Measurements from ENCODE around the gene TLCD3B. TPM values are rescaled to one million over a fixed set of nuclear protein-coding genes. Genes with fewer than 3 reads are reported as not detected.
"Not testable (repeated sequence)": the region's sequence is repeated elsewhere in the genome, so short reads cannot be mapped to it uniquely, and the experiment has no call there.

The TLCD3B gene
- polyA plus RNA-seq, 1 donor from 2014 or later, result 18.9 TPM

DNA sequence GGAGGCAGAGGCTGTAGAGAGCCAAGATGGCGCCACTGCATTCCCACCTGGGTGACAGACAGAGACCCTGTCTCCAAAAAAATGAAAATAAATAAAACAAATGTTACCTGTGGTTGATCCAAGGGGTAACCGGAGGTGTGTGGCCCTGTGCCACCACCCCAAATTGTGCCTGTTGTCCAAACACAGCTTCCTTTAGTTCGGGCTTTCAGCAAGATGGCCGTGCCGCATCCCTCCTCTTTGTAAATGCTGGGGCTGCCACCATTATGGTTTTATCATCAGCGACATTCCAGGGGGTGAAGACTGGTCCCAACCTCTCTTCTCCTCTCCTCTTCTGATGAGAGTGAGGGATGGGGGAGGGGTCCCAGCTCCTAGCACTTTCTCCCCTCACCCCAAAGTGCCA is 8.2 kb downstream of the TLCD3B start, which contains the start of gene C16orf92:
TSS of gene C16orf92 (plus strand) at position 312 of the 400 bp plus-strand sequence. CDS start 143 bp downstream, outside the sequence.
- H3K4me2 ChIP-seq (ENCODE audit: low read length), result no peak within 1 kb of the TSS

DNA sequence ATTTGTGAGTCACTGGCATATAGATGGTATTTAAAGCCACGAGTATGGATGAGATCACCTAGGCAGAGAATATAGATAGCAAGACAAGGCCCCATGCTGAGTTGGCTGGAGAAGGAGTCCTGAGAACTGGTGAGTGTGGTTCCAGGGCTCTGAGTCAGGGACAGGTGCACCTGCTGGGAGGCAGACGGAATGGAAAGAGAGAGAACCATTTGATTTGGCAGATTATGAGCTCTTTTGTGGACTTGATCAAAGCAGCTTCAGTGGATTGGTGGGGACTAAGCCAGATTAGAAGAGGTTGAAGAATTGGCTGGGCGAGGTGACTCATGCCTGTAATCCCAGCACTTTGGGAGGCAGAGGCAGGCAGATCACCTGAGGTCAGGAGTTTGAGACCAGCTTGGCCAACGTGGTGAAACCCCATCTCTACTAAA is 12.3 kb downstream of the TLCD3B start:
- H3K27me3 ChIP-seq (ENCODE audit: insufficient read depth, low read depth, low read length), result no peaks in the 10 kb centered on the region
- no peaks in the 10 kb centered on the region for H3K79me2 ChIP-seq (replicated peaks; ENCODE audit: insufficient read depth, low read length)
- no peak overlapping the region for H3K27ac ChIP-seq (ENCODE audit: low read length)
- H4K20me1 ChIP-seq (ENCODE audit: insufficient read depth), result no peaks in the 10 kb centered on the region
- no peak overlapping the region for H3K9ac ChIP-seq (ENCODE audit: low read length)
- no peak overlapping the region for H3K4me3 ChIP-seq (ENCODE audit: low read length)
- H3K36me3 ChIP-seq (ENCODE audit: insufficient read depth, low read length), result no peaks in the 10 kb centered on the region
- no peaks in the 10 kb centered on the region for H3K9me3 ChIP-seq (ENCODE audit: low read length)
- no peak overlapping the region for H3K4me2 ChIP-seq (ENCODE audit: low read length)
- H3F3A ChIP-seq (ENCODE audit: insufficient read depth, low read length, poor library complexity, severe bottlenecking), result no peaks in the 10 kb centered on the region
- TF ChIP-seq EP300 (conservative IDR thresholded peaks at IDR 0.05; ENCODE audit: poor library complexity, severe bottlenecking) (no peak), TAF1 (IDR thresholded peaks at IDR 0.05; ENCODE audit: low read depth) (no peak), RAD21 (conservative IDR thresholded peaks at IDR 0.05) (no peak), MXI1 (conservative IDR thresholded peaks at IDR 0.05; ENCODE audit: poor library complexity, severe bottlenecking) (no peak), POLR2AphosphoS5 (IDR thresholded peaks at IDR 0.05) (no peak)
- TF ChIP-seq, protein P1, sequence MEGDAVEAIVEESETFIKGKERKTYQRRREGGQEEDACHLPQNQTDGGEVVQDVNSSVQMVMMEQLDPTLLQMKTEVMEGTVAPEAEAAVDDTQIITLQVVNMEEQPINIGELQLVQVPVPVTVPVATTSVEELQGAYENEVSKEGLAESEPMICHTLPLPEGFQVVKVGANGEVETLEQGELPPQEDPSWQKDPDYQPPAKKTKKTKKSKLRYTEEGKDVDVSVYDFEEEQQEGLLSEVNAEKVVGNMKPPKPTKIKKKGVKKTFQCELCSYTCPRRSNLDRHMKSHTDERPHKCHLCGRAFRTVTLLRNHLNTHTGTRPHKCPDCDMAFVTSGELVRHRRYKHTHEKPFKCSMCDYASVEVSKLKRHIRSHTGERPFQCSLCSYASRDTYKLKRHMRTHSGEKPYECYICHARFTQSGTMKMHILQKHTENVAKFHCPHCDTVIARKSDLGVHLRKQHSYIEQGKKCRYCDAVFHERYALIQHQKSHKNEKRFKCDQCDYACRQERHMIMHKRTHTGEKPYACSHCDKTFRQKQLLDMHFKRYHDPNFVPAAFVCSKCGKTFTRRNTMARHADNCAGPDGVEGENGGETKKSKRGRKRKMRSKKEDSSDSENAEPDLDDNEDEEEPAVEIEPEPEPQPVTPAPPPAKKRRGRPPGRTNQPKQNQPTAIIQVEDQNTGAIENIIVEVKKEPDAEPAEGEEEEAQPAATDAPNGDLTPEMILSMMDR (IDR thresholded peaks at IDR 0.05; ENCODE audit: poor library complexity, severe bottlenecking), result no peak
- TF ChIP-seq, protein P2, sequence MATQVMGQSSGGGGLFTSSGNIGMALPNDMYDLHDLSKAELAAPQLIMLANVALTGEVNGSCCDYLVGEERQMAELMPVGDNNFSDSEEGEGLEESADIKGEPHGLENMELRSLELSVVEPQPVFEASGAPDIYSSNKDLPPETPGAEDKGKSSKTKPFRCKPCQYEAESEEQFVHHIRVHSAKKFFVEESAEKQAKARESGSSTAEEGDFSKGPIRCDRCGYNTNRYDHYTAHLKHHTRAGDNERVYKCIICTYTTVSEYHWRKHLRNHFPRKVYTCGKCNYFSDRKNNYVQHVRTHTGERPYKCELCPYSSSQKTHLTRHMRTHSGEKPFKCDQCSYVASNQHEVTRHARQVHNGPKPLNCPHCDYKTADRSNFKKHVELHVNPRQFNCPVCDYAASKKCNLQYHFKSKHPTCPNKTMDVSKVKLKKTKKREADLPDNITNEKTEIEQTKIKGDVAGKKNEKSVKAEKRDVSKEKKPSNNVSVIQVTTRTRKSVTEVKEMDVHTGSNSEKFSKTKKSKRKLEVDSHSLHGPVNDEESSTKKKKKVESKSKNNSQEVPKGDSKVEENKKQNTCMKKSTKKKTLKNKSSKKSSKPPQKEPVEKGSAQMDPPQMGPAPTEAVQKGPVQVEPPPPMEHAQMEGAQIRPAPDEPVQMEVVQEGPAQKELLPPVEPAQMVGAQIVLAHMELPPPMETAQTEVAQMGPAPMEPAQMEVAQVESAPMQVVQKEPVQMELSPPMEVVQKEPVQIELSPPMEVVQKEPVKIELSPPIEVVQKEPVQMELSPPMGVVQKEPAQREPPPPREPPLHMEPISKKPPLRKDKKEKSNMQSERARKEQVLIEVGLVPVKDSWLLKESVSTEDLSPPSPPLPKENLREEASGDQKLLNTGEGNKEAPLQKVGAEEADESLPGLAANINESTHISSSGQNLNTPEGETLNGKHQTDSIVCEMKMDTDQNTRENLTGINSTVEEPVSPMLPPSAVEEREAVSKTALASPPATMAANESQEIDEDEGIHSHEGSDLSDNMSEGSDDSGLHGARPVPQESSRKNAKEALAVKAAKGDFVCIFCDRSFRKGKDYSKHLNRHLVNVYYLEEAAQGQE (IDR thresholded peaks at IDR 0.05; ENCODE audit: borderline replicate concordance), result no peak
- no peaks in the 10 kb centered on the region for H3K9me2 ChIP-seq (ENCODE audit: insufficient read depth, low read length)
- no peak overlapping the region for H2AFZ ChIP-seq (ENCODE audit: low read depth, low read length)

More for the DNA sequence above, 8.2 kb downstream of the TLCD3B start, which contains the start of gene C16orf92:
- H2AFZ ChIP-seq (ENCODE audit: low read depth, low read length), result no peak within 1 kb of the TSS
- H3K9me2 ChIP-seq (ENCODE audit: insufficient read depth, low read length), result no peaks in the 10 kb centered on the region
- no peaks in the 10 kb centered on the region for H3K27me3 ChIP-seq (ENCODE audit: insufficient read depth, low read depth, low read length)
- TF ChIP-seq EP300 (conservative IDR thresholded peaks at IDR 0.05; ENCODE audit: poor library complexity, severe bottlenecking) (no peak), SMC3 (conservative IDR thresholded peaks at IDR 0.05; ENCODE audit: poor library complexity) (no peak), MXI1 (conservative IDR thresholded peaks at IDR 0.05; ENCODE audit: poor library complexity, severe bottlenecking) (no peak), TAF1 (IDR thresholded peaks at IDR 0.05; ENCODE audit: low read depth) (no peak), EZH2 (IDR thresholded peaks at IDR 0.05; ENCODE audit: borderline replicate concordance, insufficient read depth, low read length, poor library complexity, severe bottlenecking) (no peak), POLR2AphosphoS5 (IDR thresholded peaks at IDR 0.05) (no peak), RAD21 (conservative IDR thresholded peaks at IDR 0.05) (no peak)
- TF ChIP-seq, protein P1 (IDR thresholded peaks at IDR 0.05; ENCODE audit: poor library complexity, severe bottlenecking), result no peak
- TF ChIP-seq, protein P2 (IDR thresholded peaks at IDR 0.05; ENCODE audit: borderline replicate concordance), result no peak
- no peaks in the 10 kb centered on the region for H3K9me3 ChIP-seq (ENCODE audit: low read length)
- no peaks in the 10 kb centered on the region for H3K79me2 ChIP-seq (replicated peaks; ENCODE audit: insufficient read depth, low read length)
- H3K4me3 ChIP-seq (ENCODE audit: low read length), result no peak within 1 kb of the TSS
- H3K27ac ChIP-seq (ENCODE audit: low read length), result no peak within 1 kb of the TSS
- no peaks in the 10 kb centered on the region for H3F3A ChIP-seq (ENCODE audit: insufficient read depth, low read length, poor library complexity, severe bottlenecking)
- no peaks in the 10 kb centered on the region for H3K36me3 ChIP-seq (ENCODE audit: insufficient read depth, low read length)
- H3K9ac ChIP-seq (ENCODE audit: low read length), result no peak within 1 kb of the TSS
- H4K20me1 ChIP-seq (ENCODE audit: insufficient read depth), result no peaks in the 10 kb centered on the region

DNA sequence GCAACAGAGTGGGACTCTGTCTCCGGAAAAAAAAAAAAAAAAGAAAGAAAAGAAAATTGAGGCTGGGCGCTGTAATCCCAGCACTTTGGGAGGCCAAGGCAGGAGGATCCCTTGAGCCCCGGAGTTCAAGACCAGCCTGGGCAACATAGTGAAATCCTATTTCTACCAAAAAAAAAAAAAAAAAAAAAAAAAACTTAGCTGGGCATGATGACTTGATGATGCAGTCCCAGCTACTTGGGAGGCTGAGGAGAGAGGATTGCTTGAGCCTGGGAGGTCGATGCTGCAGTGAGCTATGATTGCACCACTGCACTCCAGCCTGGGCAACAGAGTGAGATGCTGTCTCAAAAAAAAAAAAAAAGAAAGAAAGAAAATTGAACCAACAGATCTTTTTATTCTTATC is 13.1 kb downstream of the TLCD3B start:
- H3K27me3 ChIP-seq (ENCODE audit: insufficient read depth, low read depth, low read length); H3K4me3 ChIP-seq (ENCODE audit: low read length); H3K4me2 ChIP-seq (ENCODE audit: low read length); H3K27ac ChIP-seq (ENCODE audit: low read length); H3F3A ChIP-seq (ENCODE audit: insufficient read depth, low read length, poor library complexity, severe bottlenecking); H3K9ac ChIP-seq (ENCODE audit: low read length); H3K9me3 ChIP-seq (ENCODE audit: low read length); H2AFZ ChIP-seq (ENCODE audit: low read depth, low read length); H3K9me2 ChIP-seq (ENCODE audit: insufficient read depth, low read length); H3K79me2 ChIP-seq (replicated peaks; ENCODE audit: insufficient read depth, low read length); H3K36me3 ChIP-seq (ENCODE audit: insufficient read depth, low read length); H4K20me1 ChIP-seq (ENCODE audit: insufficient read depth): not testable (repeated sequence)

Measured in neural cell (in vitro differentiated cells).